Prostate gland (tissue), 2 donors: ENCODE data around the gene TLK2. TPM values are rescaled to one million over a fixed set of nuclear protein-coding genes. Genes with fewer than 3 reads are reported as not detected.

Experiments used
- DNase-seq: peaks from one replicate; pipeline ENCODE4 v3.0.0-alpha.2; 2019; ENCODE audit warnings: low spot score
- H3K27ac ChIP-seq, 2 donors: fragments of 200-600 bp; sonication (generic); 2 replicates each; pipeline ENCODE4 v1.5.1; 2017 to 2019
- H3K27me3 ChIP-seq: fragments of 200-600 bp; sonication (generic); replicated peaks from 2 replicates; pipeline ENCODE4 v1.5.1; 2019; ENCODE audit not compliant: insufficient read depth
- H3K36me3 ChIP-seq, 2 donors: fragments of 200-600 bp; sonication (generic); 1 replicate in 1 of 2; 2 replicates in 1 of 2; pipeline versions ENCODE4 v1.5.1 to v1.8.1; 2017 to 2019
- H3K4me1 ChIP-seq: fragments of 200-600 bp; sonication (generic); replicated peaks from 2 replicates; pipeline ENCODE4 v1.5.1; 2019
- H3K4me3 ChIP-seq, 2 donors: fragments of 200-600 bp; sonication (generic); 2 replicates each; pipeline ENCODE4 v1.5.1; 2017 to 2019
- H3K9me3 ChIP-seq: fragments of 200-600 bp; sonication (generic); 2 replicates; pipeline ENCODE4 v1.5.1; 2017
- CTCF ChIP-seq, 4 experiments: fragments of 200-600 bp in 2 of 4; fragments of 450-650 bp in 2 of 4; sonication (generic) in 2 of 4; IDR thresholded peaks; 1 replicate in 3 of 4; 2 replicates in 1 of 4; pipeline ENCODE4 v1.5.1; 2016 to 2019; ENCODE audit warnings: antibody characterized with exemption in 4 of 4, mild to moderate bottlenecking in 2 of 4, moderate library complexity in 2 of 4
- POLR2A ChIP-seq: fragments of 450-650 bp; IDR thresholded peaks from one replicate; pipeline ENCODE4 v1.6.1; 2016; ENCODE audit warnings: antibody characterized with exemption, mild to moderate bottlenecking
- POLR2AphosphoS5 ChIP-seq: sonication (generic); formaldehyde crosslinking; IDR thresholded peaks from one replicate; pipeline ENCODE4 v1.6.1; 2017; ENCODE audit warnings: antibody characterized with exemption
- WGBS: methylation state at CpG from one replicate; pipeline ENCODE4 v1.1.5; 2018; 5-methylcytosine and 5-hydroxymethylcytosine counted together
- intact Hi-C: fragments of 100-400 bp; cut with DNase I; formaldehyde crosslinking; loops from one replicate; pipeline ENCODE4 v1.14.2; 2022
- total RNA-seq, 2 donors: library from RNA; depleted of rRNA; stranded (reverse); fragments of >200 nt; gene quantifications; one replicate each; pipeline ENCODE4 v1.1.0, GENCODE V29; 2016

The TLK2 gene
- total RNA-seq, 2 donors from 2014 or later: 24.1 to 47.6 TPM

DNA sequence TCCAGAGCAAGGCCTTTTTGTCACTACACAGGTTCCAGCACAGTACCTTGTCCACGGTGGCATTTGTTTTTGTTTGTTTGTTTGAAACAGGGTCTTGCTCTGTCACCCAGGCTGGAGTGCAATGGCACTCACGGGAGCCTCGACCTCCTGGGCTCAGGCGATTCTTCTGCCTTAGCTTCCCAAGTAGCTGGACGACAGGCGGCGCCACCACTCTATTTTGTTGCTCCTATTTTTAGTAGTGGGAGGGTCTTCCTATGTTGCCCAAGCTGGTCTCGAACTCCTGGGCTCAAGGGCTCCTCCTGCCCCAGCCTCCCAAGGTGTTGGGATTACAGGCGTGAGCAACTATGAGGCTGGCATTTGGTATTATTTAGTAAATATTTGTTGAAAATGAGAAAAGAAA, 159.2 kb downstream of the TLK2 start:
- no peak for DNase-seq
- Histone ChIP-seq H3K27ac (no peak overlapping the region), H3K27me3 (no peaks in the 10 kb centered on the region), H3K4me1 (no peaks in the 10 kb centered on the region), H3K9me3 (no peaks in the 10 kb centered on the region), H3K36me3 (no peaks in the 10 kb centered on the region), H3K4me3 (no peak overlapping the region)
- TF ChIP-seq POLR2A (no peak), CTCF (IDR thresholded peaks at IDR 0.05) (no peak), POLR2AphosphoS5 (no peak)
- intact Hi-C loops: no loop called here
- 79% methylated on average over 9 of the region's 9 CpGs for WGBS

DNA sequence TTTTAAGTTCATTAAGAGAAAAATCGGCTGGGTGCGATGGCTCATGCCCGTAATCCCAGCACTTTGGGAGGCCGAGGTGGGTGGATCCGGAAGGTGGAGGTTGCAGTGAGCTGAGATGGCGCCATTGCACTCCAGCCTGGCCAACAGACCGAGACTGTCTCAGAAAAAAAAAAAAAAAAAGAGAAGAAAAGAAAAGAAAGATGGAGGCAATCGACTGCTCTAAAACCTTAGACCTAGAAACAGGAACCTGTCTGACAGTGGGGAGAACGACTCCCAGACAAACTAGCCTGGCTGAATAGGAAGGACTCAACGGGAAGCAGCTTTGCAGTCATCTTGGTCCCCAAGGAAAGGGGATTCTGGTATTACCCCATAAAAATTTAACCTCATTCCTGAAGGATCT, 162.5 kb downstream of the TLK2 start:
- no peak for DNase-seq
- Histone ChIP-seq H3K4me1 (no peaks in the 10 kb centered on the region), H3K9me3 (no peaks in the 10 kb centered on the region), H3K36me3 (no peaks in the 10 kb centered on the region), H3K27me3 (no peaks in the 10 kb centered on the region), H3K27ac (no peak overlapping the region), H3K4me3 (no peak overlapping the region)
- intact Hi-C loops: no loop called here
- WGBS: 84% methylated on average over 10 of the region's 10 CpGs
- TF ChIP-seq POLR2AphosphoS5 (no peak), CTCF (IDR thresholded peaks at IDR 0.05) (no peak), POLR2A (no peak)

GRCh38 chr17:62641951-62642350, 163.3 kb downstream of the TLK2 start:
- H3K9me3 ChIP-seq: no peaks in the 10 kb centered on the region
- no peaks in the 10 kb centered on the region for H3K4me1 ChIP-seq
- DNase-seq: no peak
- no peak for TF ChIP-seq POLR2AphosphoS5
- no peak for TF ChIP-seq CTCF (IDR thresholded peaks at IDR 0.05)
- TF ChIP-seq POLR2A: no peak
- 72% methylated on average over 6 of the region's 6 CpGs for WGBS
- no peak overlapping the region for H3K27ac ChIP-seq
- H3K4me3 ChIP-seq: no peak overlapping the region
- H3K27me3 ChIP-seq: no peaks in the 10 kb centered on the region
- no peaks in the 10 kb centered on the region for H3K36me3 ChIP-seq
- intact Hi-C loops: no loop called here

DNA sequence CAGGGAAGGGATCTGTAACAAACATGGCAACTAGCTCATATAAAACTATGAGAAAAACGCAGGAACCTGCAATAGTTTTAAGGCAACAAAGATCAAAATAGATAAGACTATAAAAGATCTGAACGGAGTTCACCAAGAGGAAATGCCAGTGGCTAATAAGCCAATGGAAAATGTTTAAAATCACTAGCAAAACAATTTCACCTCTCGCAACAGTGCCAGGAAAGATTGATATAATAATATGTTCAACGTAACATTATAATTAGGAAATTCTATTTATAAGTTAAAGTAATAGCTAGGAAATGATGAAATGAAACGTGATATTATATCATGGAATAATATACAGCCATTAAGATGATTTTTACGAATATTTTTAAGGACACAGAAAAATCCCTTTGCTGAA, 164.9 kb downstream of the TLK2 start:
- no peaks in the 10 kb centered on the region for H3K27me3 ChIP-seq
- no peaks in the 10 kb centered on the region for H3K9me3 ChIP-seq
- no peaks in the 10 kb centered on the region for H3K36me3 ChIP-seq
- intact Hi-C loops: no loop called here
- TF ChIP-seq CTCF (IDR thresholded peaks at IDR 0.05) (no peak), POLR2AphosphoS5 (no peak), POLR2A (no peak)
- no peak for DNase-seq
- no peak overlapping the region for H3K27ac ChIP-seq
- 53% methylated on average over 6 of the region's 6 CpGs for WGBS
- no peaks in the 10 kb centered on the region for H3K4me1 ChIP-seq
- no peak overlapping the region for H3K4me3 ChIP-seq

DNA sequence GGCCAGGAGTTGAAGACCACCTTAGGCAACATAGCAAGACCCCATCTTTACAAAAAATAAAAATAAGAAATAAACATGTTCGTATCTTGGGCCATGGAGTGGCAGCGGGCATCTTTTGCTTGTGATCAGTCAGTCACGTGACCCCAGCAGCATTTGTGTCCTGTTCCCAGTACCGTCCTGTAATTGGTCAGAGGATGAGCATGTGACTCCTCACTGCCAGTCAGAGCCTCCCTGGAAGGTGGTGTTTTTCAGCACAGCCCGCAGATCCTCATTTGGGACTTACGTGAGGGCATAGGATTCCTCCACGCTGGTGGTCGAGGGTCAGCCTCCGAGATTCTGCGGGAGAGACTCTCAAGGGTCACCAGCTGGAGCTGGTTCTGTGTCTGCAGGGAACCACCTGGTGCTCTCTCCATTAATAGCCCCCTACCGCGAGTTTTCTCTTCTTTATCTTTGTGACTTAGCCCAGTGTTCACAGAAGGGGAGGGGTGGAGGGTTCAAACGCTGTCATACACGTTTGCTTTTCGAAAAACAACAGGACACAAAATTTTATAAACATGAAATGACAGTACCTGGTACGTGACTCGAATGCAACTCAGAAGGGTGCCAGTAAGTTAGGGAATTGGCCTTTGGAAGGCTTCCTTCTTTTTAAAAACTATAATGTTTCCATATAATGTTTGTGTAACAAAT, 166.0 kb downstream of the TLK2 start:
- Histone ChIP-seq H3K36me3 (no peaks in the 10 kb centered on the region), H3K4me1 (no peaks in the 10 kb centered on the region), H3K9me3 (no peaks in the 10 kb centered on the region), H3K27me3 (no peaks in the 10 kb centered on the region), H3K27ac (no peak overlapping the region), H3K4me3 (no peak overlapping the region)
- intact Hi-C loops: no loop called here
- WGBS: 82% methylated on average over 17 of the region's 17 CpGs
- DNase-seq: no peak
- no peak for TF ChIP-seq POLR2AphosphoS5
- TF ChIP-seq POLR2A: no peak
- no peak for TF ChIP-seq CTCF (IDR thresholded peaks at IDR 0.05)
